Measurements from ENCODE around the gene DNAJB6. TPM values are rescaled to one million over a fixed set of nuclear protein-coding genes. Genes with fewer than 3 reads are reported as not detected.

Gene DNAJB6
- total RNA-seq, 4 donors from 2014 or later: 103 to 151 (median 139) TPM

- Histone ChIP-seq H3K36me3 (peaks cover 10 to 52% (median 37%) of the 10 kb centered on the region in 4 donors), H3K27me3 (no peaks in the 10 kb centered on the region), H3K4me3 (no peak overlapping the region), H3K9me3 (no peaks in the 10 kb centered on the region), H3K4me1 (peaks cover 19 to 40% (median 23%) of the 10 kb centered on the region in 4 donors), H3K27ac (replicated peaks in 1 of 4) (peak overlapping the region; percentile 13 to 51 (median 36))
- intact Hi-C loops (cut with DNase I): no loop called here
- TF ChIP-seq CTCF (IDR thresholded peaks at IDR 0.05): peak in 1 of 3 experiments; percentile 20
- no peak for TF ChIP-seq POLR2A (IDR thresholded peaks at IDR 0.05; ENCODE audit: low read depth)
- TF ChIP-seq POLR2AphosphoS5 (IDR thresholded peaks at IDR 0.05): no peak
- no peak for TF ChIP-seq EP300 (IDR thresholded peaks at IDR 0.05)
- no peak for DNase-seq (ENCODE audit: extremely low spot score)
- 55% methylated on average over 17 of the region's 23 CpGs for WGBS
These were observed 61.2 kb downstream of the DNAJB6 start for GRCh38 chr7:157397731-157398691.

GRCh38 chr7:157399086-157399687 is 62.4 kb downstream of the DNAJB6 start:
- Histone ChIP-seq H3K27ac (replicated peaks in 1 of 4) (peak overlapping the region; percentile 13 to 51 (median 22)), H3K4me1 (peaks cover 19 to 36% (median 23%) of the 10 kb centered on the region in 4 donors), H3K36me3 (peaks cover 10 to 63% (median 40%) of the 10 kb centered on the region in 4 donors), H3K9me3 (no peaks in the 10 kb centered on the region), H3K4me3 (no peak overlapping the region), H3K27me3 (no peaks in the 10 kb centered on the region)
- 88% methylated on average over 19 of the region's 19 CpGs for WGBS
- no peak for DNase-seq (ENCODE audit: extremely low spot score)
- intact Hi-C loops (cut with DNase I): no loop called here
- TF ChIP-seq POLR2A (IDR thresholded peaks at IDR 0.05; ENCODE audit: low read depth) (no peak), CTCF (IDR thresholded peaks at IDR 0.05) (no peak), POLR2AphosphoS5 (IDR thresholded peaks at IDR 0.05) (no peak), EP300 (IDR thresholded peaks at IDR 0.05) (no peak)

GRCh38 chr7:157400171-157400860 is 63.5 kb downstream of the DNAJB6 start:
- intact Hi-C loops (cut with DNase I): no loop called here
- H3K4me3 ChIP-seq: no peak overlapping the region
- WGBS: 91% methylated on average over 33 of the region's 38 CpGs
- no peaks in the 10 kb centered on the region for H3K27me3 ChIP-seq
- H3K36me3 ChIP-seq: peaks cover 10 to 63% (median 40%) of the 10 kb centered on the region in 4 donors
- H3K27ac ChIP-seq (replicated peaks in 1 of 4): no peak overlapping the region
- DNase-seq (ENCODE audit: extremely low spot score): no peak
- TF ChIP-seq POLR2A (IDR thresholded peaks at IDR 0.05; ENCODE audit: low read depth) (no peak), EP300 (IDR thresholded peaks at IDR 0.05) (no peak), CTCF (IDR thresholded peaks at IDR 0.05) (no peak), POLR2AphosphoS5 (IDR thresholded peaks at IDR 0.05) (no peak)
- H3K4me1 ChIP-seq: peaks cover 19 to 41% (median 23%) of the 10 kb centered on the region in 4 donors
- no peaks in the 10 kb centered on the region for H3K9me3 ChIP-seq

GRCh38 chr7:157401567-157402387 is 65.0 kb downstream of the DNAJB6 start:
- WGBS: 95% methylated on average over 29 of the region's 29 CpGs
- H3K4me1 ChIP-seq: peaks cover 19 to 46% (median 23%) of the 10 kb centered on the region in 4 donors
- H3K9me3 ChIP-seq: no peaks in the 10 kb centered on the region
- TF ChIP-seq CTCF (IDR thresholded peaks at IDR 0.05) (no peak), POLR2AphosphoS5 (IDR thresholded peaks at IDR 0.05) (no peak), POLR2A (IDR thresholded peaks at IDR 0.05; ENCODE audit: low read depth) (no peak), EP300 (IDR thresholded peaks at IDR 0.05) (no peak)
- peaks cover 10 to 69% (median 50%) of the 10 kb centered on the region in 4 donors for H3K36me3 ChIP-seq
- no peak overlapping the region for H3K4me3 ChIP-seq
- intact Hi-C loops (cut with DNase I): no loop called here
- H3K27me3 ChIP-seq: no peaks in the 10 kb centered on the region
- H3K27ac ChIP-seq (replicated peaks in 1 of 4): no peak overlapping the region
- no peak for DNase-seq (ENCODE audit: extremely low spot score)

Measured in esophagus muscularis mucosa (tissue), 4 donors.